ENCODE results near the gene KRTAP5-1.
"Not testable (repeated sequence)": the region's sequence is repeated elsewhere in the genome, so short reads cannot be mapped to it uniquely, and the experiment has no call there.

KRTAP5-1 gene

DNA sequence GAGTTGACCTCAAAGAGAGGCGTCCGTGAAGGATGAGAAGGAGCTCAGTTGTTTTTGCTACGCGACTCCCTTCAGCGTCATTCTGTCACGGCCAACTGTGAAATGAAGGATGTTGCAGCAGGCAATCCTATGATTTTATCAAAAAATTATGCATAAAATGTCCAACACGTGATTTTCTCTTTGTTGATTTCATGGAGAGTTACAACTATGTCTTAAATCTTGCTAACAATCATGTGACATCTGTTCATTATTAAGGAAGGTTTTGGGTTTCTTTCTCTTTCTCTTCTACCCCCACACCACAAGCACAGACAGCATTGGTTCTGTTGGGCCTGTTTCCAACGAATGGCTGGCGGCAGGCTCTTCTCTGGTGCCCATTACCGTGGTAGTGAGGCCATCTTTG lies 33.1 kb upstream of the KRTAP5-1 start:
- Histone ChIP-seq H3K4me1 (ENCODE audit: low read length) (no peaks in the 10 kb centered on the region), H3K9me2 (replicated peaks; ENCODE audit: insufficient read depth, low read length) (no peaks in the 10 kb centered on the region), H3K36me3 (replicated peaks; ENCODE audit: insufficient read depth, low read length) (no peaks in the 10 kb centered on the region), H4K20me1 (ENCODE audit: insufficient read depth, low read length) (no peaks in the 10 kb centered on the region), H3K4me3 (ENCODE audit: low read length) (no peak overlapping the region), H3K9me3 (replicated peaks; ENCODE audit: insufficient read depth, low read length) (no peaks in the 10 kb centered on the region), H2AFZ (ENCODE audit: low read length) (no peak overlapping the region), H3K27me3 (replicated peaks; ENCODE audit: insufficient read depth, low read length) (peaks cover 97% of the 10 kb centered on the region), H3K79me2 (ENCODE audit: low read length) (no peaks in the 10 kb centered on the region), H3K27ac (ENCODE audit: low read length) (no peak overlapping the region), H3K4me2 (ENCODE audit: low read depth, low read length) (no peak overlapping the region), H3K9ac (ENCODE audit: low read length) (no peak overlapping the region), H3F3A (ENCODE audit: insufficient read depth, low read length) (no peaks in the 10 kb centered on the region)
- TF ChIP-seq, protein P1, sequence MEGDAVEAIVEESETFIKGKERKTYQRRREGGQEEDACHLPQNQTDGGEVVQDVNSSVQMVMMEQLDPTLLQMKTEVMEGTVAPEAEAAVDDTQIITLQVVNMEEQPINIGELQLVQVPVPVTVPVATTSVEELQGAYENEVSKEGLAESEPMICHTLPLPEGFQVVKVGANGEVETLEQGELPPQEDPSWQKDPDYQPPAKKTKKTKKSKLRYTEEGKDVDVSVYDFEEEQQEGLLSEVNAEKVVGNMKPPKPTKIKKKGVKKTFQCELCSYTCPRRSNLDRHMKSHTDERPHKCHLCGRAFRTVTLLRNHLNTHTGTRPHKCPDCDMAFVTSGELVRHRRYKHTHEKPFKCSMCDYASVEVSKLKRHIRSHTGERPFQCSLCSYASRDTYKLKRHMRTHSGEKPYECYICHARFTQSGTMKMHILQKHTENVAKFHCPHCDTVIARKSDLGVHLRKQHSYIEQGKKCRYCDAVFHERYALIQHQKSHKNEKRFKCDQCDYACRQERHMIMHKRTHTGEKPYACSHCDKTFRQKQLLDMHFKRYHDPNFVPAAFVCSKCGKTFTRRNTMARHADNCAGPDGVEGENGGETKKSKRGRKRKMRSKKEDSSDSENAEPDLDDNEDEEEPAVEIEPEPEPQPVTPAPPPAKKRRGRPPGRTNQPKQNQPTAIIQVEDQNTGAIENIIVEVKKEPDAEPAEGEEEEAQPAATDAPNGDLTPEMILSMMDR (IDR thresholded peaks at IDR 0.05; ENCODE audit: low read length): no peak
- TF ChIP-seq EZH2phosphoT487 (IDR thresholded peaks at IDR 0.05; ENCODE audit: low read length) (no peak), EZH2 (optimal IDR thresholded peaks at IDR 0.05; ENCODE audit: low read depth, low read length) (no peak)
- no peak for DNase-seq

DNA sequence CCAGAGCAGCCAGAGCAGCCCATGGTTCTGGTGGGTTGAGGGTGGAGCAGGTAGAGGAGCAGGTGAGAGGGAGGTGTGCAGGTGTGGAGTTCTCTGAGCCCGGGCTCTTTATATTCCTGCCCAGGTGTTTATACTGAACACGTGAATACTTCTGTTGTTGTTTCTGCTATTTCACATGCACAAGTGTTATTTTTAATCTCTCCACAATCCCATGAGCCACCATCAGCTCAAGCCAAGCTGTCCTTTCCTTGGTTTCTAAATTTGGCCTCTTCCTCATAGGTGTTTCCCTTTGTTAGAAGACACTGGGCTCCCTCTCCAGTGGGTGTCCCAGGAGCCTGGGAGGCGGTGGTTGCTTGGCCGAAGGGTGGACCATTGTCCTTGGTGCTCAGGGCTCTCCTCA lies 23.3 kb upstream of the KRTAP5-1 start, which contains the start of gene KRTAP5-3:
Gene KRTAP5-3 (minus strand): TSS at position 101 of the 400 bp plus-strand sequence. CDS start 78 bp downstream, at position 23.
- Histone ChIP-seq H2AFZ (ENCODE audit: low read length) (no peak within 1 kb of the TSS), H3K9me3 (replicated peaks; ENCODE audit: insufficient read depth, low read length) (no peaks in the 10 kb centered on the region), H3K4me1 (ENCODE audit: low read length) (peaks cover 19% of the 10 kb centered on the region), H3K36me3 (replicated peaks; ENCODE audit: insufficient read depth, low read length) (no peaks in the 10 kb centered on the region), H3K27me3 (replicated peaks; ENCODE audit: insufficient read depth, low read length) (peaks cover 93% of the 10 kb centered on the region), H3K4me2 (ENCODE audit: low read depth, low read length) (no peak within 1 kb of the TSS), H4K20me1 (ENCODE audit: insufficient read depth, low read length) (peaks cover 10% of the 10 kb centered on the region), H3K9ac (ENCODE audit: low read length) (no peak within 1 kb of the TSS), H3K79me2 (ENCODE audit: low read length) (no peaks in the 10 kb centered on the region), H3K9me2 (replicated peaks; ENCODE audit: insufficient read depth, low read length) (no peaks in the 10 kb centered on the region), H3K27ac (ENCODE audit: low read length) (no peak within 1 kb of the TSS), H3F3A (ENCODE audit: insufficient read depth, low read length) (no peaks in the 10 kb centered on the region), H3K4me3 (ENCODE audit: low read length) (no peak within 1 kb of the TSS)
- DNase-seq: no peak
- TF ChIP-seq, protein P1 (IDR thresholded peaks at IDR 0.05; ENCODE audit: low read length): no peak
- TF ChIP-seq EZH2phosphoT487 (IDR thresholded peaks at IDR 0.05; ENCODE audit: low read length) (no peak), EZH2 (optimal IDR thresholded peaks at IDR 0.05; ENCODE audit: low read depth, low read length) (no peak)

DNA sequence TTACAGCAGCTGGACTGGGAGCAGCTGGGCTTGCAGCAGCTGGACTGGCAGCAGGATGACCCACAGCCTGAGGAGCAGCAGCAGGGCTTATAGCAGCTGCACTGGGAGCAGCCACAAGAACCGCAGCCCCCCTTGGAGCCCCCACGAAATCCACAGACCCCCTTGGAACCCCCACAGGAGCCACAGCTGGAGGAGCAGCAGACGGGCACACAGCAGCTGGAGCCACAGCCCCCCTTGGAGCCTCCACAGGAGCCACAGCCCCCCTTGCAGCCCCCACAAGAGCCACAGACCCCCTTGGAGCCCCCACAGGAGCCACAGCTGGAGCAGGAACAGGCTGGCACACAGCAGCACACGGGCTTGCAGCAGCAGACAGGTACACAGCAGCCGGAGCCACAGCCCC lies 22.8 kb upstream of the KRTAP5-1 start:
- H3F3A ChIP-seq (ENCODE audit: insufficient read depth, low read length); H3K9ac ChIP-seq (ENCODE audit: low read length); H3K9me2 ChIP-seq (replicated peaks; ENCODE audit: insufficient read depth, low read length); H3K4me3 ChIP-seq (ENCODE audit: low read length); H3K4me2 ChIP-seq (ENCODE audit: low read depth, low read length); DNase-seq; H3K79me2 ChIP-seq (ENCODE audit: low read length); H3K27ac ChIP-seq (ENCODE audit: low read length); H3K36me3 ChIP-seq (replicated peaks; ENCODE audit: insufficient read depth, low read length); H3K9me3 ChIP-seq (replicated peaks; ENCODE audit: insufficient read depth, low read length); H2AFZ ChIP-seq (ENCODE audit: low read length): not testable (repeated sequence)
- Histone ChIP-seq H3K27me3 (replicated peaks; ENCODE audit: insufficient read depth, low read length) (peaks cover 93% of the 10 kb centered on the region), H4K20me1 (ENCODE audit: insufficient read depth, low read length) (peaks cover 15% of the 10 kb centered on the region), H3K4me1 (ENCODE audit: low read length) (peaks cover 19% of the 10 kb centered on the region)

DNA sequence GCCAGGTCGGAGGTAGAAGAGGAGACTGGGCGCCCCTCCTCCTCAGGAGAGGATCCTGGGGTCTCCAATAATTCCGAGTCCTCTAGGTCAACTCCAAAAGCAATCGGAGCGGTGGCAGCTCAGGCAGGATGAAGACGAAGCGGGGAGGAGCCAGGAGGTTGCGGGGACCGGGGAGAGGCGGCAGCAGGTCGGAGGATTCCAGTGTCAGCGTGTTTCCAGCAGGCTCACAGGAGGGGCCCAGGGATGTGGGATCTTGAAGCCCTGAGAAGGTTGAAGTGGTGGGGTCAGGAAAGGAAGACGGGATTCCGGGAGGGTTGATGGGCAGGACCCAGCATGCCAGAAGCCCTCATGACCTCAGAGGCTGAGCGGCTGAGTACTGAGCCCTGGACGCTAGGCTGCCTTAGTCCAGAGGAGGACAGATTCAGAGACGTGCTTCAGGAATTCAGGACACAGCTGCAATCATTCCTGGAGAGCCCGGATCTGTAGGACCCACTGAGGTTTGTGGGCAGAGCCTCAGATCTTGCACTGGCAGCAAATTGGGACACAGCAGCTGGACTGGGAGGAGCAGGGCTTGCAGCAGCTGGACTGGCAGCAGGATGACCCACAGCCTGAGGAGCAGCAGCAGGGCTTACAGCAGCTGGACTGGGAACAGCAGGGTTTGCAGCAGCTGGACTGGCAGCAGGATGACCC lies 22.2 kb upstream of the KRTAP5-1 start:
- H2AFZ ChIP-seq (ENCODE audit: low read length); H3K9me3 ChIP-seq (replicated peaks; ENCODE audit: insufficient read depth, low read length); H3K9ac ChIP-seq (ENCODE audit: low read length); H3K4me3 ChIP-seq (ENCODE audit: low read length); H3K27ac ChIP-seq (ENCODE audit: low read length); DNase-seq; H3K9me2 ChIP-seq (replicated peaks; ENCODE audit: insufficient read depth, low read length); H3K79me2 ChIP-seq (ENCODE audit: low read length); H3K36me3 ChIP-seq (replicated peaks; ENCODE audit: insufficient read depth, low read length); H3K4me2 ChIP-seq (ENCODE audit: low read depth, low read length); H3F3A ChIP-seq (ENCODE audit: insufficient read depth, low read length): not testable (repeated sequence)
- Histone ChIP-seq H4K20me1 (ENCODE audit: insufficient read depth, low read length) (peaks cover 16% of the 10 kb centered on the region), H3K27me3 (replicated peaks; ENCODE audit: insufficient read depth, low read length) (peaks cover 93% of the 10 kb centered on the region), H3K4me1 (ENCODE audit: low read length) (peaks cover 19% of the 10 kb centered on the region)

DNA sequence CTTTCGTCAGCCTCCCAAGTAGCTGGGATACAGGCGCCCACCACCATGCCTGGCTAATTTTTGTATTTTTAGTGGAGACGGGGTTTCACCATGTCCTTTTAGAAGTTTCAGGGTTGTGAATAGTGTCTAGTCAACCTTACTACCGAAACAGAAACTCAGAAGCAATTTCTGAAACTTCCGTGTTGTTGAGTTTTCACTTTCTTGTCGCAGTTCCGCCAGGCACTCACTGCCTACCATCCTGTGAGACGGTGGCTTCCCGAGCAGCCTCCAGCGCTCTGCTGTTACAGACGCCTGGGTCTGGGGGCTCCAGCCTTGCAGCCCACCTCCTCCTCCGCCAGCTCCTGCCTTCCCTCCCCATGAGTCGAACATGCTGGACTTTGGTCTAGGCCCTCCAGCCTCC lies 20.8 kb upstream of the KRTAP5-1 start:
- H3F3A ChIP-seq (ENCODE audit: insufficient read depth, low read length); H3K4me3 ChIP-seq (ENCODE audit: low read length); H3K36me3 ChIP-seq (replicated peaks; ENCODE audit: insufficient read depth, low read length); H3K9me3 ChIP-seq (replicated peaks; ENCODE audit: insufficient read depth, low read length); H3K9ac ChIP-seq (ENCODE audit: low read length); H3K27ac ChIP-seq (ENCODE audit: low read length); H3K79me2 ChIP-seq (ENCODE audit: low read length); H2AFZ ChIP-seq (ENCODE audit: low read length); H3K9me2 ChIP-seq (replicated peaks; ENCODE audit: insufficient read depth, low read length): not testable (repeated sequence)
- peaks cover 94% of the 10 kb centered on the region for H3K27me3 ChIP-seq (replicated peaks; ENCODE audit: insufficient read depth, low read length)
- peak; percentile 86 for DNase-seq
- peak overlapping the region; percentile 44; the same call in 1 of the 2 replicates for H3K4me2 ChIP-seq (ENCODE audit: low read depth, low read length)
- H4K20me1 ChIP-seq (ENCODE audit: insufficient read depth, low read length): peaks cover 16% of the 10 kb centered on the region
- peaks cover 19% of the 10 kb centered on the region for H3K4me1 ChIP-seq (ENCODE audit: low read length)

Data from MM.1S (cell line).